Measurements from ENCODE around the gene CDK6. TPM values are rescaled to one million over a fixed set of nuclear protein-coding genes. Genes with fewer than 3 reads are reported as not detected.

CDK6 gene
- polyA plus RNA-seq, 2 of the 4 experiments (the other 2 are of a cell fraction) = 13.6 to 25.9 TPM

DNA sequence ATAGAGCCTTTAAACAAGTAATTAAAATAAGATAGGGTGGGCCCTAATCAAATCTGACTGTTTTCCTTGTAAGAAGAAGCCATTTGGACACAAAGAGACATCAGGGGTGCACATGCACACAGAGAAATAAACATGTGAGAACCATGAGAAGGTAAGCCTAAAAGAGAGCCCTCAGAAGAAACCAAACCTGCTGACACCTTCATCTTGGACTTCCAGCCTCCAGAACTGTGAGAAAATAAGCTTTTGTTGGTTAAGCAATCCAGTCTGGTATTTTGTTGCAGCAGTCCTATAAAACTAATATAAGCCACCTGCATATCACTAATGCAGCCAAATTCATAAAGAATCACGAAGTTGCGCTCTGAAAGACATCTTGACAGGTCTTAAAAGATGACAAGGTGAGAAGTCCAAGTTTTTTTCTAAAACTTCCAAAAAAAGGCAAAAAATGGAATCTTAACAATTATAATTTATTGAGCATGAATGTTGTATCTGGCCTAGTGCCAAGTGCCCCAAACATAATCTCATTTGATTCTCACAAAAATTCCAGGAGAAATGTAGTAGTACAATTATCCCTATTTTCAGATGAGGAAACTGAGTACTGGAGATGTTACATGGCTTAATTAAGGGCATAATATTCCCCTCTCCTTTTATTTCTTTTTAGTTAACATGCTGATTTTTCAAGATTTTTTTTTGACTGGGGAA, 211.9 kb downstream of the CDK6 start (continued):
- TF ChIP-seq MAZ (IDR thresholded peaks at IDR 0.05; ENCODE audit: borderline replicate concordance, low read depth, low read length) (no peak), CHD4 (IDR thresholded peaks at IDR 0.05; ENCODE audit: borderline replicate concordance) (no peak), CHD2 (IDR thresholded peaks at IDR 0.05; ENCODE audit: low read length, partially characterized antibody) (no peak), JUN (IDR thresholded peaks at IDR 0.05) (no peak), TP53 (CRISPR knock-in tag; IDR thresholded peaks at IDR 0.05) (no peak), KDM1A (IDR thresholded peaks at IDR 0.05; ENCODE audit: low read depth) (no peak)
- TF ChIP-seq, protein P1, sequence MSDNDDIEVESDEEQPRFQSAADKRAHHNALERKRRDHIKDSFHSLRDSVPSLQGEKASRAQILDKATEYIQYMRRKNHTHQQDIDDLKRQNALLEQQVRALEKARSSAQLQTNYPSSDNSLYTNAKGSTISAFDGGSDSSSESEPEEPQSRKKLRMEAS (IDR thresholded peaks at IDR 0.05) = no peak

DNA sequence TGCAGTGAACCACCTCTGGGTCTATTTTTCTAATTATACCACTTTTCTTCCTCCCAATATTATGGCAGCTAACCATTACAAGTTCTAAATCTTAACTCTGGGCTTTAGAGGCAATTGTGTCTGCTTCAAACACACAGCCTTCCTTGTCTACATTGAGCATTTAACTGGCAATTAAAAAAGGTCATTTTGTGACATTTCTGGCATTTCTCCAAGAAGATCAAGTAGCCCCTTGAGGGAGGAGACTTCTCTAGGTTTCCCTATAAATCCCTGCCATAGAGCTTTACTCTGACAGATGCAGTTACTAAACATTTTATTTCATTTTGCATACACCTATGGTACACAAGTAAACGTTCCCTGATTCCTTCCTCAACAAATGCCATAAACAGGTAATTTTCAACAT, 212.8 kb downstream of the CDK6 start:
- ATAC-seq = no peak

DNA sequence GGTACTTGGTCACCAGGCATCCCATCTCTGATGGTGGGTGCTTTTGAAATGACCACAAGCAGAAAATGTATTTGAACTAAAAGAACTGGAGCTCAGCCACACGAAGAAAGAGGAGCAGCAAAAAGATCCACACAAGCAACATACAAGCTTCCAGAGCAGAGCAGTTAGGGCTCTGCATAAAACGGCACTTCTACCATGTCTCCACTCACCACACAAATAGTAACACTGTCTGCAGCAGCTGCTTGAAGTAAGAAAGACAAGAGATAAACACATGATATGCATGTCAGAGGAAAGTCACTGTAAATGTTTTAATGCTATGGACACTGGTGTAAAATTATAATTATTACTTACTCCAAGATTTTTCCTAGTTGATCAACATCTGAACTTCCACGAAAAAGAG, 213.7 kb downstream of the CDK6 start:
- CTCF ChIA-PET = interaction anchor here (0.6 to 3.4 kb wide), 5 partner anchors 10 to 210 kb away, joined by 3 to 26 read pairs (median 9); no protein-coding TSS in a partner anchor
- H3K9me3 ChIP-seq = no peaks in the 10 kb centered on the region
- ATAC-seq (no peak), DNase-seq (ENCODE audit: low read depth in 1 of 2, low spot score in 1 of 2) (no peak), FAIRE-seq (no peak)
- H3K4me2 ChIP-seq = no peak overlapping the region
- no peak overlapping the region for H3K4me3 ChIP-seq
- peak overlapping the region in 1 of 2 experiments; percentile 78; a peak in 3 of 6 replicates for H3K27ac ChIP-seq
- no peak for TF ChIP-seq CBX8 (IDR thresholded peaks at IDR 0.05)
- TF ChIP-seq MYC (IDR thresholded peaks at IDR 0.05; ENCODE audit: borderline replicate concordance, low read length) = no peak
- no peak for TF ChIP-seq FOSB (CRISPR knock-in tag; IDR thresholded peaks at IDR 0.05)
- H3K4me1 ChIP-seq = peaks cover 28% of the 10 kb centered on the region
- WGBS (ENCODE audit: missing lambda C conversion rate) = 85% methylated on average over 3 of the region's 3 CpGs
- POLR2A ChIA-PET = no interaction called here

More for the DNA sequence above, 212.8 kb downstream of the CDK6 start:
- no peaks in the 10 kb centered on the region for H3K9me3 ChIP-seq
- 0 out of 6 replicates have a peak overlapping the region, but pooled peaks of 1 of the 2 experiments have one; percentile 4 for H3K27ac ChIP-seq
- no peak for DNase-seq (ENCODE audit: low read depth in 1 of 2, low spot score in 1 of 2)
- 93% methylated on average over 1 of the region's 1 CpG for WGBS (ENCODE audit: missing lambda C conversion rate)
- no peak overlapping the region for H3K4me3 ChIP-seq
- H3K4me2 ChIP-seq = no peak overlapping the region
- CTCF ChIA-PET = interaction anchor here (2.7 kb wide), 1 partner anchor 209 kb away, joined by 9 read pairs; no protein-coding TSS in a partner anchor
- TF ChIP-seq SREBF2 (IDR thresholded peaks at IDR 0.05) = no peak
- TF ChIP-seq TFCP2L1 (CRISPR knock-in tag; IDR thresholded peaks at IDR 0.05) = no peak
- TF ChIP-seq JUN (IDR thresholded peaks at IDR 0.05) = no peak
- no peak for TF ChIP-seq ZC3H11A (IDR thresholded peaks at IDR 0.05)
- no peak for TF ChIP-seq MYC (IDR thresholded peaks at IDR 0.05; ENCODE audit: borderline replicate concordance, low read length)
- TF ChIP-seq, protein P2, sequence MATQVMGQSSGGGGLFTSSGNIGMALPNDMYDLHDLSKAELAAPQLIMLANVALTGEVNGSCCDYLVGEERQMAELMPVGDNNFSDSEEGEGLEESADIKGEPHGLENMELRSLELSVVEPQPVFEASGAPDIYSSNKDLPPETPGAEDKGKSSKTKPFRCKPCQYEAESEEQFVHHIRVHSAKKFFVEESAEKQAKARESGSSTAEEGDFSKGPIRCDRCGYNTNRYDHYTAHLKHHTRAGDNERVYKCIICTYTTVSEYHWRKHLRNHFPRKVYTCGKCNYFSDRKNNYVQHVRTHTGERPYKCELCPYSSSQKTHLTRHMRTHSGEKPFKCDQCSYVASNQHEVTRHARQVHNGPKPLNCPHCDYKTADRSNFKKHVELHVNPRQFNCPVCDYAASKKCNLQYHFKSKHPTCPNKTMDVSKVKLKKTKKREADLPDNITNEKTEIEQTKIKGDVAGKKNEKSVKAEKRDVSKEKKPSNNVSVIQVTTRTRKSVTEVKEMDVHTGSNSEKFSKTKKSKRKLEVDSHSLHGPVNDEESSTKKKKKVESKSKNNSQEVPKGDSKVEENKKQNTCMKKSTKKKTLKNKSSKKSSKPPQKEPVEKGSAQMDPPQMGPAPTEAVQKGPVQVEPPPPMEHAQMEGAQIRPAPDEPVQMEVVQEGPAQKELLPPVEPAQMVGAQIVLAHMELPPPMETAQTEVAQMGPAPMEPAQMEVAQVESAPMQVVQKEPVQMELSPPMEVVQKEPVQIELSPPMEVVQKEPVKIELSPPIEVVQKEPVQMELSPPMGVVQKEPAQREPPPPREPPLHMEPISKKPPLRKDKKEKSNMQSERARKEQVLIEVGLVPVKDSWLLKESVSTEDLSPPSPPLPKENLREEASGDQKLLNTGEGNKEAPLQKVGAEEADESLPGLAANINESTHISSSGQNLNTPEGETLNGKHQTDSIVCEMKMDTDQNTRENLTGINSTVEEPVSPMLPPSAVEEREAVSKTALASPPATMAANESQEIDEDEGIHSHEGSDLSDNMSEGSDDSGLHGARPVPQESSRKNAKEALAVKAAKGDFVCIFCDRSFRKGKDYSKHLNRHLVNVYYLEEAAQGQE (IDR thresholded peaks at IDR 0.05) = no peak
- no peak for TF ChIP-seq HDAC2 (IDR thresholded peaks at IDR 0.05)
- no peak for TF ChIP-seq NR3C1 (IDR thresholded peaks at IDR 0.05)
- TF ChIP-seq MAFK (IDR thresholded peaks at IDR 0.05; ENCODE audit: partially characterized antibody) = no peak
- TF ChIP-seq CBX8 (IDR thresholded peaks at IDR 0.05) = no peak
- POLR2A ChIA-PET = no interaction called here
- H3K4me1 ChIP-seq = peaks cover 28% of the 10 kb centered on the region
- FAIRE-seq = no peak

DNA sequence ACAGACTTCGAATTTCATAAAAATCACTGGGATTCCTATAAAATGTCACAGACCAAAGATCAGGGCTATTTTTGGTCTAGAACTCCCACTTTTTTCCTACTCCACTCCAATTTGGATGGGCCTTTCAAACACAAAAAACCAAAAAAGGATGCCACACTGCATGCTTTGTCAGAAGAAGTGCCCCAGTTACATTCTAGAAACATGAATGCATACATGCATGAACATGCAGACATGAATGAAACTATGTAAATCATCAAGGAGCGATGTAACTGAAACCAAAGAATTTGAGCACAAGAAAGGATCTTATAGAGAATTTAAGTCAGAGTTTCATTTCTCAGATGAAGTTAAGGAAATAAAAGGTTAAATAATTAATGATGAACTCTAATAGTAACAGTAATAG, 214.3 kb downstream of the CDK6 start:
- H3K27ac ChIP-seq = peak overlapping the region; percentile 50 to 78; a peak in 4 of 6 replicates
- peaks cover 28% of the 10 kb centered on the region for H3K4me1 ChIP-seq
- no peak overlapping the region for H3K4me3 ChIP-seq
- ChIA-PET POLR2A (interaction anchor here (0.7 kb wide), 1 partner anchor 74 kb away, joined by 3 read pairs; no protein-coding TSS in a partner anchor), CTCF (interaction anchor here (0.6 to 6.4 kb wide), 22 partner anchors 10 to 529 kb away, joined by 3 to 62 read pairs (median 5); no protein-coding TSS in a partner anchor)
- WGBS (ENCODE audit: missing lambda C conversion rate) = 58% methylated on average over 2 of the region's 2 CpGs
- no peak for FAIRE-seq
- peak overlapping the region; percentile 38; the same call in 1 of the 3 replicates for H3K4me2 ChIP-seq
- H3K9me3 ChIP-seq = no peaks in the 10 kb centered on the region
- no peak for ATAC-seq
- DNase-seq (ENCODE audit: low read depth in 1 of 2, low spot score in 1 of 2) = no peak
- no peak for TF ChIP-seq FOSB (CRISPR knock-in tag; IDR thresholded peaks at IDR 0.05)
- TF ChIP-seq KDM5A (IDR thresholded peaks at IDR 0.05) = no peak
- TF ChIP-seq, protein P3, sequence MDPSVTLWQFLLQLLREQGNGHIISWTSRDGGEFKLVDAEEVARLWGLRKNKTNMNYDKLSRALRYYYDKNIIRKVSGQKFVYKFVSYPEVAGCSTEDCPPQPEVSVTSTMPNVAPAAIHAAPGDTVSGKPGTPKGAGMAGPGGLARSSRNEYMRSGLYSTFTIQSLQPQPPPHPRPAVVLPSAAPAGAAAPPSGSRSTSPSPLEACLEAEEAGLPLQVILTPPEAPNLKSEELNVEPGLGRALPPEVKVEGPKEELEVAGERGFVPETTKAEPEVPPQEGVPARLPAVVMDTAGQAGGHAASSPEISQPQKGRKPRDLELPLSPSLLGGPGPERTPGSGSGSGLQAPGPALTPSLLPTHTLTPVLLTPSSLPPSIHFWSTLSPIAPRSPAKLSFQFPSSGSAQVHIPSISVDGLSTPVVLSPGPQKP (IDR thresholded peaks at IDR 0.05; ENCODE audit: low read depth, low read length) = no peak
- no peak for TF ChIP-seq NPAS2 (CRISPR knock-in tag; IDR thresholded peaks at IDR 0.05; ENCODE audit: borderline replicate concordance)
- TF ChIP-seq EP300 (IDR thresholded peaks at IDR 0.05) = no peak
- TF ChIP-seq RFX5 (IDR thresholded peaks at IDR 0.05) = no peak
- TF ChIP-seq MAZ (IDR thresholded peaks at IDR 0.05; ENCODE audit: borderline replicate concordance, low read depth, low read length) = no peak
- no peak for TF ChIP-seq GATA3 (IDR thresholded peaks at IDR 0.05; ENCODE audit: borderline replicate concordance)
- TF ChIP-seq, protein P4, sequence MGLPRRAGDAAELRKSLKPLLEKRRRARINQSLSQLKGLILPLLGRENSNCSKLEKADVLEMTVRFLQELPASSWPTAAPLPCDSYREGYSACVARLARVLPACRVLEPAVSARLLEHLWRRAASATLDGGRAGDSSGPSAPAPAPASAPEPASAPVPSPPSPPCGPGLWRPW (IDR thresholded peaks at IDR 0.05) = no peak
- TF ChIP-seq CBX8 (IDR thresholded peaks at IDR 0.05) = no peak
- no peak for TF ChIP-seq POLR2A (IDR thresholded peaks at IDR 0.05; ENCODE audit: low read length)
- no peak for TF ChIP-seq SMC3 (IDR thresholded peaks at IDR 0.05)

Measured in A549 (cell line).